ENCODE measurements around the gene HPGD. TPM values are rescaled to one million over a fixed set of nuclear protein-coding genes. Genes with fewer than 3 reads are reported as not detected.

HPGD gene
- total RNA-seq, 2 experiments from 2014 or later = 3.0 to 3.4 TPM

DNA sequence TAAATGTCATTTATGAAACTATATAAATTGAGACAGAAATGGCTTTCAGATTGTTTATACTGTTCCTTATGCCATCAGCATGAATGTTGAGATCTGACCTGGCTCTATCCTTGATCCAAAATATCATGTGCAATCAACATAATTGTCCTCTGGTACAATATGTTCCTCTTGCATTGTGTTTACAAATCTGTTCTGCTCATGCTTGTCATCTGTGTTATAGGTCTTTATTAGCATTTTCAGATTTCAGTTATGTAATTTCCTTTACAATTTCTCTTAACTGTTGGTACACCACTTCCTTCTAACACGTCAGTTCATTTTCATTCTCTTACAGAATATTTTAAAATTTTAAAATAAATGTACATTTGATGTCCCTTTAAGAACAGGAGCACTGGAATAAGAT lies 1.6 kb downstream of the HPGD start:
- POLR2A ChIA-PET = no interaction called here
- intact Hi-C loops (cut with micrococcal nuclease) = no loop called here
- Mint-ChIP-seq H3K4me1 (ENCODE audit: low read depth) (peaks cover 8% of the 10 kb centered on the region), H3K4me3 (no peak overlapping the region), H3K36me3 (no peaks in the 10 kb centered on the region), H3K27me3 (peaks cover 24% of the 10 kb centered on the region), H3K9me3 (no peaks in the 10 kb centered on the region), H3K27ac (no peak overlapping the region)
- CTCF ChIA-PET = no interaction called here
- DNase-seq = no peak

DNA sequence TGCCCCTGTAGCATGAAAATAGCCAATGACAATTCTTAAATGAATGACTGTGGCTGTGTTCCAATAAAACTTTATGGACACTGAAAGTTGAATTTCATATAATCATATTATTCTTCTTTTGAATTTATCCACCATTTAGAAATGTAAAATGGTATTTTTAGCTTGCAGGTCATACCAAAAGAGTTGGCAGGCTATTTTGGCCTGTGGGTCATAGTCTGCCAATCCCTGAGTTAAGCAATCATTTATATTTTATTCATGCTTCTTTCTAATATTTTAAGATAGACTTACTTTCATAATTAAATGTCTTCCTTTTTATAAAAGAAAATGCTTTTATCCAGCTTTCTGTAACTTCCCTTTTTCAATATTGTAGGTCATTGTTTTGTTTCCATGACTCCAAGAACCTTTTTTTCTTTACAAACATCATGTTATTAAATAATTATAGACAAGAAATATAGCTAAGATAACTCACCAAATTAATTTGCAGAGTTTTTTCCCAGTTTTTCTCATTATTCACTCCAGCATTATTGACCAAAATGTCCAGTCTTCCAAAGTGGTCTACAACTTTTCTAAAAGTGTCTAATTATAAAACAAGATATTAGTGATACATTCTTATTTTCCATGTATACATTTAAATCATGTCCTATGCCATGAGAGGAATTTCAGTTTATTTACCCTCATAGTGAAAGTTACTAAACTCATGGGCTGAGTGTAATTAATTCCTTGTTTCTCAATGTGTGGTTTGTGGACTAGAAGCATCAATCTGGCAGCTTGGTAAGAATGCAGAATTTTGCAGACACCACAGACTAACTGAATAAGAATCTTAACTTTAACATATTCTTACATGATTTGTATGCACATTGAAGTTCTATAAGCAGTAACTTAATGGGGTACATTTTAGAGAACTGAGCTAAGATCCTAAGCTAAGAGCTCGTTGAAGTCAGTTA lies 4.5 kb downstream of the HPGD start:
- intact Hi-C loops (cut with micrococcal nuclease) = no loop called here
- DNase-seq = no peak
- no peaks in the 10 kb centered on the region for H3K36me3 Mint-ChIP-seq
- H3K9me3 Mint-ChIP-seq = no peaks in the 10 kb centered on the region
- H3K4me3 Mint-ChIP-seq = no peak overlapping the region
- H3K27me3 Mint-ChIP-seq = peaks cover 9% of the 10 kb centered on the region
- CTCF ChIA-PET = no interaction called here
- POLR2A ChIA-PET = interaction anchor here (0.6 kb wide), 1 partner anchor 76 kb away, joined by 5 read pairs; no protein-coding TSS in a partner anchor
- H3K27ac Mint-ChIP-seq = no peak overlapping the region
- peaks cover 4% of the 10 kb centered on the region for H3K4me1 Mint-ChIP-seq (ENCODE audit: low read depth)

DNA sequence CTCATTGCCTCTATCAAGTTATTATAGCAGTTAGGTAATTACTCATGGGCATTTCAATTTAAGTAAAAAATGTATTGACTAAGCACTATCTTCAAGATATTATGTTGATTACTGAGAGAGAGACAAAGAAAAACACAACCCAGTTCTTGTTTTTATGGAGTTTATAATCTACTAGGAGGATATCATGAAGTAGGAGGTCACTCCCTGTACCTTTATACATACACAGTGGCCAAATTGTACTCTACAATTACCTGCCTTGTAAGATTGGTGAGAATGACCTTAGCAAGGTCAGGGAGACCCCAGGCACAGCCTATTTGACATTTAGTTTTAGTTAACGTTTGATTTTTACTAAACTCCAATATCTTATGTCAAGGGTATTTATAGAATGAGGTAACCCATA lies 5.5 kb downstream of the HPGD start:
- Mint-ChIP-seq H3K27ac (no peak overlapping the region), H3K9me3 (no peaks in the 10 kb centered on the region), H3K4me3 (no peak overlapping the region), H3K36me3 (no peaks in the 10 kb centered on the region), H3K27me3 (peaks cover 2% of the 10 kb centered on the region), H3K4me1 (ENCODE audit: low read depth) (no peaks in the 10 kb centered on the region)
- no peak for DNase-seq
- CTCF ChIA-PET = no interaction called here
- POLR2A ChIA-PET = no interaction called here
- intact Hi-C loops (cut with micrococcal nuclease) = no loop called here

DNA sequence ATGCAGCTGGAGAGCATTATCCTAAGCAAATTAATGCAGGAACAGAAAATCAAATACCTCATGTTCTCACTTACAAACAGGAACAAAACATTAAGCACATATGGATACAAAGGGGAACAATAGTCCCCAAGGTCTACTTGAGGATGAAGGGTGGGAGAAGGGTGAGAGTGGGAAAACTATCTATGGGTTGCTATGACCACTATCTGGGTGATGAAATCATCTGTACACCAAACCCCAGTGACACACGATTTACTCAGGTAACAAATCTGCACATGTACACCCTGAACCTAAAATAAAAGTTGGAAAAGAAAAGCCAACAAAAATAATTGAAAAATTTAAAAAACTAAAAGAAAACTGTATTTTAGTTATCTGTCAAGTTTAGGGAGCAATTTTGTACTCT lies 5.9 kb downstream of the HPGD start:
- no peaks in the 10 kb centered on the region for H3K36me3 Mint-ChIP-seq
- CTCF ChIA-PET = no interaction called here
- H3K27me3 Mint-ChIP-seq = no peaks in the 10 kb centered on the region
- H3K27ac Mint-ChIP-seq = no peak overlapping the region
- H3K4me1 Mint-ChIP-seq (ENCODE audit: low read depth) = no peaks in the 10 kb centered on the region
- intact Hi-C loops (cut with micrococcal nuclease) = no loop called here
- no peak overlapping the region for H3K4me3 Mint-ChIP-seq
- POLR2A ChIA-PET = no interaction called here
- no peak for DNase-seq
- H3K9me3 Mint-ChIP-seq = no peaks in the 10 kb centered on the region

DNA sequence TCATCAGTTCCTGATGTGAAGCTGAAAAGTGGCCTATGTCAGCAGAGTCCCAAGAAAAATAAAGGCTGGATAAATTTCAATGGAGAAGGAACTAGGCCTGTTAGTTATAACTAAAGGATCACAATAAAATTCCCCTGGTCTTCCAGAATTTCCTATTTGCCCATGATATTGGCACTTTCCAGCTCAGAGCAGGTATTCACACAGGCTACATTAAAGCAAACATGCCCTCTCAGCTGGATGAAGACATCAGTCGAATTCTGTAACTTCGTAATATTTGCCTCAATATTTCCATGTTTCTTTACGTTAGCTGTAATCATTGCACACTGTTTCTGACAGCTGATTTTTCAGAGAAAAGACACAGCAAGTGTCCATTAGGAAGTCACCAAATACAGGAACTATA lies 9.5 kb downstream of the HPGD start:
- Mint-ChIP-seq H3K27ac (no peak overlapping the region), H3K4me3 (no peak overlapping the region), H3K36me3 (no peaks in the 10 kb centered on the region), H3K4me1 (ENCODE audit: low read depth) (no peaks in the 10 kb centered on the region), H3K27me3 (no peaks in the 10 kb centered on the region), H3K9me3 (no peaks in the 10 kb centered on the region)
- ChIA-PET POLR2A (no interaction called here), CTCF (no interaction called here)
- DNase-seq = no peak
- intact Hi-C loops (cut with micrococcal nuclease) = no loop called here

DNA sequence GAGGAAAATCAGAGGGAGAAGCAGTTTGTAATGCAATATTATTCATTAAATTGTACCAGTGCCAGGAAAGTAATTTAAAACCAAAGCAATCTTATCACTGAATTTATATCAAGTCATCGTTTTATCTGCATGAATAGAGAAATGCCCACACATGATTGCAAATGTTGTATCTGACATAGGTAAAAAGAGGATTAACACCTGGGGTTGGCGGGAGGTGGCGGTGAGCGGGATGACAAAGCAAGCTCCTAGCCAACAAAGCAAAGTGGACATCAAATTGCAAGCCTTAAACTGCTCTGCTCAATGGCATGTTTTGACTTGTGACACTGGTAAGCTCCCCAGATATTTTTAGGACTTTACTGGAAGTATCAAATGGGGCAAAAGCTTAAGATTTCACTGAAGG lies 16.4 kb downstream of the HPGD start:
- H3K4me3 Mint-ChIP-seq = no peak overlapping the region
- no peak overlapping the region for H3K27ac Mint-ChIP-seq
- no peaks in the 10 kb centered on the region for H3K27me3 Mint-ChIP-seq
- H3K36me3 Mint-ChIP-seq = peaks cover 1% of the 10 kb centered on the region
- POLR2A ChIA-PET = no interaction called here
- CTCF ChIA-PET = no interaction called here
- intact Hi-C loops (cut with micrococcal nuclease) = no loop called here
- no peak for DNase-seq
- no peaks in the 10 kb centered on the region for H3K9me3 Mint-ChIP-seq
- no peaks in the 10 kb centered on the region for H3K4me1 Mint-ChIP-seq (ENCODE audit: low read depth)

DNA sequence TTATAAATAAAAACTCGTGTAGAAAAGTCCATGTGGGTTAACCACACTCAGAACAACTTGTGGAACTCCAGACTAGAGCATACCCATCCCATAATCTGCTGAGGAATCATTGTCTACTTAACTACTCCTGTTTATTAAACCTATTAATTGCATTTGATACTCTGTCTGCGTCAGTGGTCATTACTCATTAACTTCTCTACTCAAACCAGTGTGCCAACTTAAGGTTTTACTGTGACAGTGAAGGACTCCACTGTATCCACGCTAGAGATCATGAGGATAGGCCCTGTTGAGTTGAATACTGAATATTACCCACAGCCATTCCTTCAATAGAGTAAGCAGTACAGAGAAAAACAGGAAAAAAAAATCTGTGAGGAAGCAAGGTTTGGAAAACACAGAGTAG lies 17.3 kb downstream of the HPGD start:
- Mint-ChIP-seq H3K27ac (no peak overlapping the region), H3K4me1 (ENCODE audit: low read depth) (no peaks in the 10 kb centered on the region), H3K9me3 (no peaks in the 10 kb centered on the region), H3K27me3 (no peaks in the 10 kb centered on the region), H3K36me3 (peaks cover 1% of the 10 kb centered on the region), H3K4me3 (no peak overlapping the region)
- DNase-seq = no peak
- intact Hi-C loops (cut with micrococcal nuclease) = no loop called here
- ChIA-PET POLR2A (no interaction called here), CTCF (no interaction called here)

DNA sequence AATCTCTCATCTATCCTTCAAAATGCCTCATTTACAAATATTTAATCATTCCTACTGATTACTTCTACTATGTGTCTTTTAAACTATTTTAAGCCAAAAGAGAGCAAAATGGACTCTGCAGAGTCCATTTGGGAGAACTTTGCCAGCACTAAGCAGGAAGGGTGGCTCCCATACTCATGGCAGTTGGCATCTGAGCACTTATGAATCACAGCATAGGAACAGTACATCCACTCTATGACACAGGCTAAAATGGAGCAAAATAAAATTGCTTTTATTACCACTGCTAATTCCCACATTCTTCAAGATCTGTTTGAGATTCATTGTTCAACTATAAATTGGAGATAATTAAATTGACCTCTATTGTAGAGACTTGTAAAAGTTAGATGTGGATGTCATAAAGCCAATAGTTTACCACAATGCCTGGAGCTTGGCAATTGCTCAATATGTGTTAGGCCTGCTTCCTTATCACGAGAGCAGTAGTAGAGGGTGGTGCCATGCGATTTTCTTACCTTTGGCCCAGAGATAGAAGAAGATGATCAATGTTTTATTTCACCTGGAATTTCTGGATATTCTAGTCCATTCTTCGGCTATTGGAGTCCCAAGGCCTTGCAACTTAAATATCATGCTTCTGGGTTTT lies 19.1 kb downstream of the HPGD start:
- no peak overlapping the region for H3K27ac Mint-ChIP-seq
- ChIA-PET POLR2A (no interaction called here), CTCF (no interaction called here)
- no peak for DNase-seq
- peaks cover under 1% of the 10 kb centered on the region for H3K4me1 Mint-ChIP-seq (ENCODE audit: low read depth)
- no peaks in the 10 kb centered on the region for H3K27me3 Mint-ChIP-seq
- H3K4me3 Mint-ChIP-seq = no peak overlapping the region
- intact Hi-C loops (cut with micrococcal nuclease) = no loop called here
- no peaks in the 10 kb centered on the region for H3K9me3 Mint-ChIP-seq
- H3K36me3 Mint-ChIP-seq = peaks cover 1% of the 10 kb centered on the region

DNA sequence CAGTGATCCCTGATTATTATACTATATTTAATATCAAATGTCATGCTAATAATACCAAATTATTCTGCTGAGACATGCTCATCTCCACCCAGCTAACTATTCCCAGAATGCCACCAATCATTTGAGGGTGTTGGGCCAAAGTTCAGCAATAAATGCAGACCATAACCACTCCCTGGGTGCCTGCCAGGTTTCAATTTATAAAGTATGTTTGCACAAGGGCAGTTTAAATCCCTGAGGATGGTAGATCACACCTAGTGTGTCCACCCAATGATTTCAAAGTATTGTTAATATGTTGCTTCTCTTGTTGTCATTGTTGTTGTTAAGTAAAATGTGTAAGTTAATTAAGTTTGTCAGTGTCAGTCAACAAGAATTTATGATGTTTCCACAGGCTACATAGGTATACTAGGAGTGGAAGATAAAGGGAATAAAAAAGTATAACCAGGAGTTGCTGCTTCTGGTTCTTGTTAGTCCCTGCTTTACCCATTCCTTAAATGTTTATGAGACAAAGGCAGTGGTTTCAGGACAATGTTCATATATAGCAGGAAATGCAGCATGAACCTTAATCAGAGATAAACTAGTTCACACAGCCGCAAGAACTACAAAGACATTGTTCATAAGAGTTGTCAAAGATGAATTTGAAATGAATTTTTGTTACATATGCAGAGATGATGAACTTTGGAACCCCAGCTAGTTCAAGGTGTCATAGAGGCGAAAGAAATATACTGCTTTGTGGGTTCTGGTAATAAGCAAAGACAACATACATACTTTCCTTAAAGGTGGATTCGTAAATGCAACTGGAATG lies 25.5 kb downstream of the HPGD start:
- no peak for DNase-seq
- H3K36me3 Mint-ChIP-seq = no peaks in the 10 kb centered on the region
- ChIA-PET CTCF (no interaction called here), POLR2A (no interaction called here)
- H3K4me1 Mint-ChIP-seq (ENCODE audit: low read depth) = peaks cover 2% of the 10 kb centered on the region
- no peaks in the 10 kb centered on the region for H3K9me3 Mint-ChIP-seq
- no peak overlapping the region for H3K4me3 Mint-ChIP-seq
- no peak overlapping the region for H3K27ac Mint-ChIP-seq
- H3K27me3 Mint-ChIP-seq = no peaks in the 10 kb centered on the region
- intact Hi-C loops (cut with micrococcal nuclease) = no loop called here

DNA sequence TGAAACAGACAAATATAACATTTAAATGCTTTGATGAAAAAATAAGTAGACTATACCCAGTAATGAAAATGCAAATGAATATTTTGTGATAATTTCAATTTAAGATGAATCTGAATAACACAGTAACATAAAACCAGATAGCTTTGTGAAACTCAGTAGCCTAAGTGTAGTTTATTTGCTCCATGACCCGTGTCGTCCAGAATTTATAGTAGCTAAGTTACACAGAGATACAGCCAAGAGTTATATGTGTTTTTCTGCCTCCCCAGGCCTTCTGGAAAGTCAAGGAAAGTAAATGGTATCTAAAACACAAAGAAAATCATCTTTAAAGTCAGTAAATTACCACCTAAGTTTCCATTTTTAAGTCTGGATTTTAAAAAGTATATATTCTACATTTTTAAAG lies 26.7 kb downstream of the HPGD start:
- H3K27me3 Mint-ChIP-seq = no peaks in the 10 kb centered on the region
- no peaks in the 10 kb centered on the region for H3K36me3 Mint-ChIP-seq
- no peak for DNase-seq
- no peaks in the 10 kb centered on the region for H3K9me3 Mint-ChIP-seq
- no peak overlapping the region for H3K4me3 Mint-ChIP-seq
- ChIA-PET CTCF (no interaction called here), POLR2A (no interaction called here)
- peaks cover 2% of the 10 kb centered on the region for H3K4me1 Mint-ChIP-seq (ENCODE audit: low read depth)
- no peak overlapping the region for H3K27ac Mint-ChIP-seq
- intact Hi-C loops (cut with micrococcal nuclease) = no loop called here

DNA sequence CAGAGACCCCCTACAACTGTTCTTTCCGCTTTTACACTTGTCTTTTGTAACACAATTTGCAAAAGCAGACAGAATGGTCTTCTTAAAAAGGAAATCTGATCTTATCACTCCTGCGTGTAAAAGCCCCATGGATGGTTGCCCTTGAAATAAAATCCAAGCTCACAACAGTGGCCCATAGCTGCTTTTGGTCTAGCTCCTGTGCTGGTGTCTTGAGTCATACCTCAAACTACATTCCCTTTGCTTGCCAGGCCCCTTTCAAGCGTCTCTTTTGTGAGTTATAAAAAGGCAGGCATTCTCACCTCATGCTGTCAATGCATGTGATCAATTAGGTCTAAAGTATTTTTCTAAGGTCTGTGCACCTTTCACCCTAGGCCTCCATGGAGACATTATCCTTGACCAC lies 27.6 kb downstream of the HPGD start:
- intact Hi-C loops (cut with micrococcal nuclease) = no loop called here
- DNase-seq = no peak
- H3K4me1 Mint-ChIP-seq (ENCODE audit: low read depth) = peaks cover 2% of the 10 kb centered on the region
- POLR2A ChIA-PET = no interaction called here
- no peak overlapping the region for H3K4me3 Mint-ChIP-seq
- no peaks in the 10 kb centered on the region for H3K9me3 Mint-ChIP-seq
- H3K27ac Mint-ChIP-seq = no peak overlapping the region
- H3K36me3 Mint-ChIP-seq = no peaks in the 10 kb centered on the region
- H3K27me3 Mint-ChIP-seq = no peaks in the 10 kb centered on the region
- CTCF ChIA-PET = no interaction called here

DNA sequence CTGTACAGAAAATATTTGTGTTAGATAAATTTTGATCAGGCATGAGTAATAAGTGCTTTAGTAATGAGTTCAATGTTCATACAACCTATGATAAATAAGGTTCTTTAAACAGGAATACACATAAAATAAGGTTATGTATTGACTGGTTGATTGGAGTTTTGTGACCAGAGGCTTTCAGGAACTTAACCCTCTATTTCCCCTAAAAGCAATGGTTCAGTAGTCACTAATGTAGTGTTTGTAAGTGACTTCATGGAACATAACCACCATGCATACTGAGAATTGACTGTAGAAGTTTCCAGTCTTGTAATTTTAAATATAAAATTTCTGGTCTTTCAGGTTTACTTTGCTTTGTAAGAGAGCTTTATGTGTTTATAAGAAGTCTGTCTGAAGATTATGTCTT lies 28.1 kb downstream of the HPGD start:
- Mint-ChIP-seq H3K4me1 (ENCODE audit: low read depth) (peaks cover 2% of the 10 kb centered on the region), H3K9me3 (no peaks in the 10 kb centered on the region), H3K27me3 (no peaks in the 10 kb centered on the region), H3K27ac (no peak overlapping the region), H3K36me3 (no peaks in the 10 kb centered on the region), H3K4me3 (no peak overlapping the region)
- intact Hi-C loops (cut with micrococcal nuclease) = no loop called here
- DNase-seq = no peak
- ChIA-PET POLR2A (no interaction called here), CTCF (no interaction called here)
